IMR-90 (cell line): ENCODE results near the gene HORMAD2. TPM values are rescaled to one million over a fixed set of nuclear protein-coding genes. Genes with fewer than 3 reads are reported as not detected.
A peak's percentile ranks its signal among the peaks of the same experiment; 100 is the strongest.

Source experiments
- ATAC-seq: fragments of 200-7000 bp; cut with Tn5 transposase; 2 replicates; pipeline ENCODE4 v1.9.1; 2020; ENCODE audit warnings: low read depth, mild to moderate bottlenecking, moderate library complexity
- BruUV-seq: library from RNA; stranded (reverse); fragments of 400-500 nt; replicated peaks from 2 replicates; lab custom pipeline; 2021; lab: Mats Ljungman, UMichigan
- CTCF ChIA-PET: fragments of 300-600 bp; formaldehyde crosslinking; extraction: SDS; loops from one replicate; lab custom pipeline; 2021; ENCODE audit warnings: antibody characterized with exemption; lab: Yijun Ruan, JAX
- POLR2A ChIA-PET: fragments of 300-600 bp; sonication (Branson Sonifier 250); formaldehyde crosslinking; loops from one replicate; lab custom pipeline; 2022; ENCODE audit warnings: antibody characterized with exemption; ENCODE audit not compliant: unreplicated experiment; lab: Charles Lee
- DNase-seq: peaks from one replicate; pipeline ENCODE4 v3.0.0; 2013
- H2AFZ ChIP-seq: replicated peaks from 2 replicates; pipeline ENCODE3; 2013; ENCODE audit warnings: low read length, mild to moderate bottlenecking; ENCODE audit not compliant: poor library complexity
- H2AK5ac ChIP-seq: 2 replicates; pipeline ENCODE4 v1.6.1; 2013; ENCODE audit warnings: low read depth, low read length, inconsistent platforms
- H2AK9ac ChIP-seq: replicated peaks from 2 replicates; pipeline ENCODE3; 2013; ENCODE audit warnings: mild to moderate bottlenecking, low read depth, low read length, moderate library complexity; ENCODE audit not compliant: poor library complexity
- H2BK120ac ChIP-seq: 2 replicates; pipeline ENCODE4 v1.6.1; 2013; ENCODE audit warnings: low read depth, low read length, inconsistent platforms
- H2BK15ac ChIP-seq: 3 replicates; pipeline ENCODE4 v1.6.1; 2013; ENCODE audit warnings: low read depth, low read length, inconsistent platforms
- H2BK20ac ChIP-seq: 2 replicates; pipeline ENCODE4 v1.6.1; 2013; ENCODE audit warnings: low read depth, mild to moderate bottlenecking, inconsistent platforms, low read length, moderate library complexity
- H2BK5ac ChIP-seq: 2 replicates; pipeline ENCODE4 v1.6.1; 2013; ENCODE audit warnings: mild to moderate bottlenecking, low read depth, low read length, inconsistent platforms; ENCODE audit not compliant: poor library complexity, severe bottlenecking
- H3K14ac ChIP-seq: replicated peaks from 2 replicates; pipeline ENCODE4 v1.6.1; 2013; ENCODE audit warnings: low read depth, low read length, inconsistent platforms
- H3K18ac ChIP-seq: 2 replicates; pipeline ENCODE4 v1.6.1; 2013; ENCODE audit warnings: low read depth, low read length, control low read depth
- H3K23ac ChIP-seq: 2 replicates; pipeline ENCODE4 v1.6.1; 2013; ENCODE audit warnings: low read depth, low read length, inconsistent platforms
- H3K27ac ChIP-seq: 2 replicates; pipeline ENCODE4 v1.5.1; 2013; ENCODE audit warnings: mild to moderate bottlenecking, control low read depth, low read length; ENCODE audit not compliant: insufficient read depth
- H3K27me3 ChIP-seq: 2 replicates; pipeline ENCODE4 v1.6.1; 2013; ENCODE audit warnings: low read length; ENCODE audit not compliant: control insufficient read depth, insufficient read depth
- H3K36me3 ChIP-seq: 2 replicates; pipeline ENCODE4 v1.6.1; 2013; ENCODE audit warnings: low read length, mixed read lengths; ENCODE audit not compliant: control insufficient read depth, insufficient read depth
- H3K4ac ChIP-seq: 2 replicates; pipeline ENCODE4 v1.6.1; 2013; ENCODE audit warnings: low read depth, low read length, inconsistent platforms
- H3K4me1 ChIP-seq: 2 replicates; pipeline ENCODE4 v1.6.1; 2013; ENCODE audit warnings: low read length, mixed read lengths; ENCODE audit not compliant: control insufficient read depth, insufficient read depth
- H3K4me2 ChIP-seq: 2 replicates; pipeline ENCODE4 v1.6.1; 2013; ENCODE audit warnings: low read depth, mild to moderate bottlenecking, control low read depth, low read length, moderate library complexity
- H3K4me3 ChIP-seq: 2 replicates; pipeline ENCODE4 v1.5.1; 2013; ENCODE audit warnings: low read depth, mild to moderate bottlenecking, control low read depth, low read length, moderate library complexity; ENCODE audit not compliant: insufficient read depth
- H3K56ac ChIP-seq: 2 replicates; pipeline ENCODE4 v1.6.1; 2013; ENCODE audit warnings: low read length, inconsistent platforms; ENCODE audit not compliant: insufficient read depth; ENCODE audit errors: extremely low read depth
- H3K79me1 ChIP-seq, 2 experiments: 2 replicates each; pipeline ENCODE4 v1.6.1; 2013; ENCODE audit warnings: low read length in 2 of 2, inconsistent platforms in 1 of 2, low read depth in 1 of 2
- H3K9ac ChIP-seq: 2 replicates; pipeline ENCODE4 v1.6.1; 2013; ENCODE audit warnings: low read depth, low read length, control low read depth
- H3K9me1 ChIP-seq: 2 replicates; pipeline ENCODE4 v1.6.1; 2013; ENCODE audit warnings: low read length, inconsistent platforms; ENCODE audit not compliant: insufficient read depth
- H3K9me3 ChIP-seq: 2 replicates; pipeline ENCODE4 v1.6.1; 2013; ENCODE audit warnings: low read length; ENCODE audit not compliant: control insufficient read depth, insufficient read depth
- H4K20me1 ChIP-seq: 2 replicates; pipeline ENCODE4 v1.6.1; 2013; ENCODE audit warnings: low read length, inconsistent platforms; ENCODE audit not compliant: insufficient read depth
- H4K5ac ChIP-seq: 2 replicates; pipeline ENCODE4 v1.6.1; 2013; ENCODE audit warnings: mild to moderate bottlenecking, low read depth, low read length, control low read depth
- H4K8ac ChIP-seq, 2 experiments: 2 replicates each; pipeline ENCODE4 v1.6.1; 2013; ENCODE audit warnings: low read depth in 2 of 2, low read length in 2 of 2, control low read depth in 1 of 2, inconsistent platforms in 1 of 2
- H4K91ac ChIP-seq: 2 replicates; pipeline ENCODE4 v1.6.1; 2013; ENCODE audit warnings: low read depth, low read length, inconsistent platforms; ENCODE audit not compliant: insufficient read depth
- CEBPB ChIP-seq: IDR thresholded peaks from 2 replicates; pipeline ENCODE4 v1.6.1; 2012; ENCODE audit warnings: low read depth, low read length, improper control_type of control experiment
- MAFK ChIP-seq: IDR thresholded peaks from 2 replicates; pipeline ENCODE4 v1.6.1; 2012; ENCODE audit warnings: low read depth, low read length, improper control_type of control experiment
- dilution Hi-C: fragments of 300-500 bp; cut with HindIII; formaldehyde crosslinking; loops from one replicate; pipeline ENCODE4 v1.14.3; 2018; ENCODE audit warnings: low sequenced_read_pairs; ENCODE audit not compliant: unreplicated experiment
- in situ Hi-C: fragments of 300-500 bp; cut with MboI; formaldehyde crosslinking; loops from 3 replicates; pipeline ENCODE4 v1.14.3; 2019; ENCODE audit warnings: low sequenced_read_pairs, inconsistent platforms, mixed read lengths
- intact Hi-C: fragments of 100-400 bp; cut with micrococcal nuclease; formaldehyde crosslinking; loops from 2 replicates; pipeline ENCODE4 v1.10.0; 2022
- polyA plus RNA-seq, 3 experiments: library from polyadenylated mRNA; depleted of rRNA; stranded (reverse); fragments of >200 nt; gene quantifications; 2 replicates each; pipeline ENCODE4 v1.2.3, GENCODE V29; 2012; ENCODE audit warnings: low replicate concordance in 1 of 3
- total RNA-seq: library from RNA; depleted of rRNA; stranded (reverse); fragments of >200 nt; gene quantifications from 2 replicates; pipeline ENCODE4 v1.2.3, GENCODE V29; 2012

The HORMAD2 gene
- total and polyA plus RNA-seq, 2 of the 4 experiments (the other 2 are of a cell fraction): not detected

DNA sequence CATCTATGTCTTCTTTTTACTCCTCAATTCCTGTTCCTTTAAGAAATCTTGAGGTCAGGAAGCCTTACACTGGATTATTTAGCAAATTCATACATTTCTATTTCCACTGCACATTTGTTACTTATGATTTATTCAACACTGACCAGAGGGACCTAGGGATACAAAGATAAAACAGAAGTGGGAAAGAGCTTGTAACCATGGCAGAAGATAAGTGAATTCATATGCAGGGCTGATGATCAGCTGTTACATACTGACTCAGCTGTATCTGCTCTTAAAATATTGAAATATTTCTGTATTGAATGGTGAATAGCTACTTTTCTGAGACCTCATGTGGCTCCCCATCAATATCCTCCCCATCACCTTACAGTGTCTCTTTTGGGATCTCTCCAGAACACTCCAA, 25.2 kb downstream of the HORMAD2 start:
- Histone ChIP-seq H3K18ac (no peak overlapping the region), H2AK9ac (no peak overlapping the region), H2AFZ (no peak overlapping the region), H3K27me3 (no peaks in the 10 kb centered on the region), H3K14ac (no peak overlapping the region), H3K4me1 (no peaks in the 10 kb centered on the region), H3K9ac (no peak overlapping the region), H3K4ac (no peak overlapping the region), H3K23ac (no peak overlapping the region), H4K5ac (peak overlapping the region; percentile 32; the same call in 1 of the 2 replicates), H4K91ac (no peak overlapping the region), H3K9me1 (no peaks in the 10 kb centered on the region), H2AK5ac (no peak overlapping the region), H2BK15ac (0 out of 3 replicates have a peak overlapping the region, but pooled peaks have one; percentile 6), H2BK20ac (peak overlapping the region; percentile 6; the same call in 1 of the 2 replicates), H3K56ac (no peak overlapping the region), H4K8ac (0 out of 4 replicates have a peak overlapping the region, but pooled peaks of 1 of the 2 experiments have one; percentile 70), H3K79me1 (no peaks in the 10 kb centered on the region), H3K4me2 (no peak overlapping the region), H3K4me3 (no peak overlapping the region), H2BK5ac (no peak overlapping the region), H4K20me1 (no peaks in the 10 kb centered on the region), H3K27ac (no peak overlapping the region), H3K9me3 (no peaks in the 10 kb centered on the region), H2BK120ac (no peak overlapping the region), H3K36me3 (no peaks in the 10 kb centered on the region)
- dilution Hi-C loops (no loop called here), in situ Hi-C loops (loop anchor here (5.0 to 10.0 kb wide), 2 partner anchors 157 to 289 kb away; partner anchors contain the start of gene SEC14L2), intact Hi-C loops (no loop called here)
- BruUV-seq: no TSS peak
- TF ChIP-seq CEBPB (no peak), MAFK (peak; percentile 12; the same call in 1 of the 2 replicates)
- ChIA-PET POLR2A (no interaction called here), CTCF (interaction anchor here (1.1 to 3.3 kb wide), 3 partner anchors 16 to 150 kb away, joined by 3 to 35 read pairs (median 14); no protein-coding TSS in a partner anchor)
- ATAC-seq (no peak), DNase-seq (no peak)
